NT2/D1 (cell line): ENCODE data around the gene ZC3H8.
"Not testable (repeated sequence)": the region's sequence is repeated elsewhere in the genome, so short reads cannot be mapped to it uniquely, and the experiment has no call there.

Experiments
- DNase-seq: peaks from one replicate; pipeline ENCODE4 v3.0.0-alpha.2; 2011; ENCODE audit warnings: low read depth, low spot score
- H3K27me3 ChIP-seq: 2 replicates; pipeline ENCODE4 v1.6.0; 2011; ENCODE audit warnings: mild to moderate bottlenecking; ENCODE audit not compliant: insufficient read length, insufficient read depth
- H3K36me3 ChIP-seq: 2 replicates; pipeline ENCODE4 v1.6.1; 2011; ENCODE audit warnings: mild to moderate bottlenecking, low read length, mixed read lengths; ENCODE audit not compliant: insufficient read depth, insufficient read length
- H3K4me1 ChIP-seq: 2 replicates; pipeline ENCODE4 v1.5.1; 2011; ENCODE audit not compliant: insufficient read depth, insufficient read length
- H3K4me3 ChIP-seq: 2 replicates; pipeline ENCODE4 v1.5.1; 2011; ENCODE audit warnings: low read depth; ENCODE audit not compliant: insufficient read length
- H3K9ac ChIP-seq: 2 replicates; pipeline ENCODE4 v1.6.0; 2011; ENCODE audit warnings: low read depth; ENCODE audit not compliant: insufficient read length
- H3K9me3 ChIP-seq: 2 replicates; pipeline ENCODE4 v1.5.1; 2011; ENCODE audit warnings: mild to moderate bottlenecking, low read length; ENCODE audit not compliant: insufficient read depth
- SUZ12 ChIP-seq: IDR thresholded peaks from 2 replicates; pipeline ENCODE4 v1.6.1; 2011; ENCODE audit not compliant: insufficient read length, insufficient read depth; ENCODE audit errors: extremely low read depth
- YY1 ChIP-seq: IDR thresholded peaks from 2 replicates; pipeline ENCODE4 v1.6.1; 2011; ENCODE audit not compliant: insufficient read length, insufficient read depth
- ZNF274 ChIP-seq: IDR thresholded peaks from 2 replicates; pipeline ENCODE4 v1.6.1; 2011; ENCODE audit warnings: mild to moderate bottlenecking, low read depth, low read length

Gene ZC3H8

DNA sequence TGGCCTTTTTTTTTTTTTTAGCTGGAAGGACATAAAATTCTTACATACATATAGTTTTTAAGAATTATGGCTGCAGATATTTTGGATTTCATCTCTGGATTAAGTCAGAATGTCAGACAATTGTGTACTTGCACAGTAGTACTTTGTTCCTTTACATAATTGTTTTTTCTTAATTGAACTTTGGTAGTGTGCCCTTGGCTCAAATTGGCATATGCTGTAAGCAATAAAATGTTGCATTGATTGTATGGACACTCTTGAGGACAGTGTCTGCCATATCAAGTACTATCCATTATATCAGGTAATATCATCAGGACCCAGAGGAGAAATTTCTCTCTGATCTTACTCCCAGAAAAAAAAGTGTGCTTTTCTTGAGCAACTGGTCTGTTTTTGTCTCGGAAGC lies 35.8 kb upstream of the ZC3H8 start:
- no peak for DNase-seq
- Histone ChIP-seq H3K27me3 (no peaks in the 10 kb centered on the region), H3K4me1 (no peaks in the 10 kb centered on the region), H3K9ac (no peak overlapping the region), H3K4me3 (no peak overlapping the region), H3K9me3 (no peaks in the 10 kb centered on the region), H3K36me3 (no peaks in the 10 kb centered on the region)
- TF ChIP-seq YY1 (no peak), SUZ12 (no peak), ZNF274 (no peak)

DNA sequence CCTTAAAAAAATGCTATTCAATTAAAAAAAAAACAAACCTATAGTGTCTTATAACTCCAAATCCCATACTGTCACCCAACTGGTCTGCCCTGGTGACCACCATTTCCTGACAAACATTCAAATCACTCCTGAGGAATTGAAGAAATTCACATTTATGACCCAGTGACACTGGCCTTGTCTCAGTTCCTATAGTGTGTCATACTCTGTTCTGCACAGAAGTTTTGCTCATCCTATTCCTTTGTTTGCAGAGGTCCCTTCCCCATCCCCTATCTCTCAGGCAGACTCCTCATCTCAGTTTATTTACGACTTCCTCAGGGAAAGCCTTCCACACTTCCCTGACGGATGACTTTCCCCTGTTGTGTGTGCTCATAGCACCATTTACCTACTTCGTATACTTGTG lies 35.2 kb upstream of the ZC3H8 start:
- no peaks in the 10 kb centered on the region for H3K27me3 ChIP-seq
- TF ChIP-seq YY1 = no peak
- TF ChIP-seq SUZ12 = no peak
- no peak for TF ChIP-seq ZNF274
- no peak overlapping the region for H3K9ac ChIP-seq
- H3K36me3 ChIP-seq = no peaks in the 10 kb centered on the region
- no peak for DNase-seq
- H3K4me1 ChIP-seq = no peaks in the 10 kb centered on the region
- H3K9me3 ChIP-seq = no peaks in the 10 kb centered on the region
- H3K4me3 ChIP-seq = no peak overlapping the region

DNA sequence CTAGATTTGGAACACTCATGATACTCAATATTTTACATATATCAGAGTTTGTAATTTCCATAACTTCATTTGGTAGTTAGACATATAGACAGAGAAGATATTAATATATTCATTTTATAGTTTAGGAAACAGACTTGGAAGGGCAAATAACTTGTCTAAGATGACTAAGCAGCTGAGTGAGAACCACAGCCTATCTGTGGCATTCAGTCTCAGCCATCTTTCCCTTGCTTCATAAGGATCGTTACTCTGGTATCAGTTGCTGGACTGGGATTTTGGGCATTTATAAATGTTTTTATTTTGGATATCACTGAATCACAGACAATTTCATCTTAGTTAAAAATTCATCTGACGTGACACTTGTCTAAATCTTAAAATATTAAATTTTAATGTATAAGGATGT lies 28.7 kb upstream of the ZC3H8 start:
- not testable (repeated sequence) for H3K9me3 ChIP-seq, H3K36me3 ChIP-seq, H3K4me3 ChIP-seq, H3K4me1 ChIP-seq, H3K27me3 ChIP-seq, DNase-seq, H3K9ac ChIP-seq

DNA sequence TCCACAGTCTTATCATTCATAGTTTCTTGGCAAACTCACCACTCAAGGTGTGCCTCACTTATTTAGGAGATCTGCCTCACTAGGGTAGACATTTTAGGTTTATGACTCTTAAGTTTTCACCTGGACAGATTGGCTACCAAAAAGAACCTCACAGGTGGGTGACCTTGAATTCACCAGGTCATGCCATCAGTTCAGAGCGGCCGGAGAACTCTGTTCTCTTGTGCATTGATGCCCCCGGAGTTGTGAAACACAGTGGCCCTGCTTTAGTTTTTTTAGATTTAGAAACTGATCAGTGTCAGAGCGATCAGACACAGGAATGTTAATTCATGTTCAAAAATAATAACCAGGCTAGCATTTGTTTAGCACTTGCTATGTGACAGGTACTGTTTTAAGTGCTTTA lies 27.2 kb upstream of the ZC3H8 start:
- H3K4me3 ChIP-seq, H3K27me3 ChIP-seq, DNase-seq, H3K9me3 ChIP-seq, H3K36me3 ChIP-seq, H3K4me1 ChIP-seq, H3K9ac ChIP-seq: not testable (repeated sequence)

DNA sequence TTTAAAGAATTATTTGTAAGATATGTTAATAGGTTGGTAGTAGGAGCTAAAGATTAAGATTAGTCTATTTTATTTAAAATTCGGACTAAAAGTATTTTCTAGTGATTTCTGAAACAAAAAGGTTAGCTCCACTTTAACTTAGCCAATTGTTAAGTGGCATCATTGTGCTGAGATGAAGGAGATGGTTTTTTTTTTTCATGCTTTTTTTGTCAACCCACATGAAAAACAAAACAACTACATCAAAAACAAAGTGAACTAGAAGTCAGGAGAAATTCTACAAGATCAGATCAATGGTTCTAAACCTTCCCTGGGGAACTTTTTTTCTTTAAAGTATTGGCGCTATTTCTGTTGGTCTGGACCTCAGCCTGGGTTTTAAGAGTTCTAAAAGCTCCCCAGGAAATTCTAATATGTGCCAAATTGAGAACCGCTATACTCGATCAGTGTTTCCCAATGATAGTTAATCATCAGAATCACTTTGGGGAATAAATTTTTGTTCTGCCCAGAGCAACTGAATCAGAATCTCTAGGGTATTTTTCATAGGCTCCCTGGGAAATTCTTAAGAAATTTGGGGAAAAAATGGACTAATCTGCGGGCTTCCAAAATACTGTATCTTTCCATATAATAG lies 22.9 kb upstream of the ZC3H8 start:
- H3K9ac ChIP-seq = no peak overlapping the region

DNA sequence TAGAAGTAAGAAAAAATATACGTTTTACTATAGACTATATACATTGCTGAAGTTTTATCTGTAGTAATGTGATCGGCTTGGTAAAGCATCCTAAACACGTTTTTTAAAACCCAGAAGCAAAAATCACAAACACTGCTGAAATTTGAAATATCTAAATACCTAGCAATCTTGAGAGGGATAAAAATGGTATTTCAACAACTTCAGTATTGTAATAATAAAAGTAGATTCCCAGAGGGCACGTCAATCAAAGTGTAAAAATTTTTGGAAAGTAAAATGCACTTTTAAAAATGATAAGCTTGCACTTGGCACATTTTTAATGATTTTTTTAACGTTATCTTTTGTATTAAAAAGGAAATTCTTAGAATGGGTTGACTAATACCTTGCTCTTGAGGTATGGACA lies 22.1 kb upstream of the ZC3H8 start:
- no peaks in the 10 kb centered on the region for H3K9me3 ChIP-seq
- no peak for DNase-seq
- H3K27me3 ChIP-seq = no peaks in the 10 kb centered on the region
- TF ChIP-seq YY1 = no peak
- TF ChIP-seq SUZ12 = no peak
- TF ChIP-seq ZNF274 = no peak
- peak overlapping the region; percentile 97 for H3K4me3 ChIP-seq
- H3K4me1 ChIP-seq = peaks cover 2% of the 10 kb centered on the region
- peak overlapping the region; percentile 83 for H3K9ac ChIP-seq
- H3K36me3 ChIP-seq = no peaks in the 10 kb centered on the region

More for the DNA sequence above, 22.9 kb upstream of the ZC3H8 start:
- H3K4me1 ChIP-seq = peaks cover 2% of the 10 kb centered on the region
- no peaks in the 10 kb centered on the region for H3K9me3 ChIP-seq
- no peak overlapping the region for H3K4me3 ChIP-seq
- no peaks in the 10 kb centered on the region for H3K27me3 ChIP-seq
- no peaks in the 10 kb centered on the region for H3K36me3 ChIP-seq
- TF ChIP-seq ZNF274 (no peak), YY1 (no peak), SUZ12 (no peak)
- DNase-seq = no peak

DNA sequence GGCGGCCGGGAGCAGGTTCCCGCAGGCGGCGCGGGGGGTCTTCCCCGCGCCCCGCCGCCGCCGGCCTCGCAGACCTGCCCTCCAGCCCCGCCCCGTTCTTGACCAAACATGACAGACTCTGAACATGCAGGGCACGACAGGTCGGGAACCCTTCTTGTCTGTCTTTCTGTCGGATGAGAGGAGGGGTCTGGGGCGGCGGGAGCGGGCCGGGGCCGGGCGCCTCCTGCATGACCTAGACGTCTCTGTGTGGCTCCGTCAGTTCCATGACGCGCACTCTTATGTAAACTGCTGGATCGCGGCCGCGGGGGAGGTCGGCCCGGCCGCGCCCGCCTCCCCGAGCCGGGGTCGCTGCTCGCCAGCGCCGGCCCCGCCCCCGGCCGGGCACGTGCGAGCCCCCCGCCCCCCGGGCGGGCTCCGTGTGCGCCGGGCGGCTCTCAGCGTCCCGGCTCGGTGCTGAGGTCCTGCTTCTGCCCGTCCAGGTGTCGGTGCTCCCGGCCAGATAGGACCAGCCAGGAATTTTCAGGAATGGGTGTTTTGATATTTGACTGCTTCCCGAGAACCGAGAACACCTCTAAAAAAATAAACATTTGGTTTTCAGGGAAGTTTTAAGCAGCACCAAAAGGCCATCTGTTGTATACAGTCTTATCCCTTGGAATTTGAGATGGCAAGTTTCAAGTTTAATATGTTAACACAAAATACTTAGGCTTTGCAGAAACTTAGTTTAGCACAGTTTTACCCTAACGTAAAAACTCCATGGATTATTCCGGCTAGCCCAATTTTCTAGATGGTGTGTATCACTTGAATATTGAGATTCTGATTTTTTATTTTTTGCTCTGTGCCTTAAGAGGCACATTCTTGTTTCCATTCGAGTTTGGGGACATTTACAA lies 21.3 kb upstream of the ZC3H8 start:
- H3K9ac ChIP-seq = peak overlapping the region; percentile 100
- TF ChIP-seq YY1 = no peak
- TF ChIP-seq ZNF274 = no peak
- no peak for TF ChIP-seq SUZ12
- no peaks in the 10 kb centered on the region for H3K9me3 ChIP-seq
- H3K36me3 ChIP-seq = no peaks in the 10 kb centered on the region
- no peaks in the 10 kb centered on the region for H3K27me3 ChIP-seq
- peak; percentile 78 for DNase-seq
- peaks cover 2% of the 10 kb centered on the region for H3K4me1 ChIP-seq
- peak overlapping the region; percentile 97 for H3K4me3 ChIP-seq
